ENCODE results near the gene HTN1.
"Not testable (repeated sequence)": the region's sequence is repeated elsewhere in the genome, so short reads cannot be mapped to it uniquely, and the experiment has no call there.

HTN1 gene

DNA sequence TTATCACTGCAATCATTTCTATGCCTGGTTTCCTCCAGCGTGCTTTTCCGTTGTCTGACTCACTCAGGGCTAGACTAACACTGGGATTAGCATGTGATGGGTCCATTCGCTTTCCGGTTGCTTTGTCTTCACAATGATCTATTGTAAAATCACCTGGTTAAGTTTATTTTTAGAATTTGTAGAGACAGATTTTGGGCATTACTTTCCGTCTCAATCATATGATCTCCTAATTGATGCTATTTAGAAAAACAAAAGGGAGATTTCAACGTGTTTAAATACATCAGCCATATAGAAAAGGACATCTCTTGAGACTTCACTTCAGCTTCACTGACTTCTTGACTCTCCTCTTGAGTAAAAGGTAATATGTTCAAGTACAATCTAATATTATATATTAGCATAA, at the start of gene HTN1:
HTN1 (plus strand) TSS at position 301 of the 400 bp plus-strand sequence. CDS start 2,639 bp downstream, outside the sequence.
- not testable (repeated sequence) for FAIRE-seq

DNA sequence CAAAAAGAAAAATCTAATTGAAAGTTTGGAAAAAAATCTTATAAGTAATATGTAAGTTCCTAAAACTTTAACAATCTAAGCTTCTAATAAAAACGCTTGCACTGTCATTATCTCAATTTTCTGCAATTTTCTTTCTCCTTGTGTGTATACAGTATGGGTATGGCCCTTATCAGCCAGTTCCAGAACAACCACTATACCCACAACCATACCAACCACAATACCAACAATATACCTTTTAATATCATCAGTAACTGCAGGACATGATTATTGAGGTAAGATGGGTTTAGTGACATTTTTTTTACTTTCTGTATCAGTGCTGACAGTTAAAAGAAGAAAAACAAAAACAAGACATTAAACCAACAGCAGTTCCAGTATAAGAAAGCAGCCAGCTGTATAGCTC, 49.5 kb upstream of the HTN1 start:
- FAIRE-seq, result no peak

DNA sequence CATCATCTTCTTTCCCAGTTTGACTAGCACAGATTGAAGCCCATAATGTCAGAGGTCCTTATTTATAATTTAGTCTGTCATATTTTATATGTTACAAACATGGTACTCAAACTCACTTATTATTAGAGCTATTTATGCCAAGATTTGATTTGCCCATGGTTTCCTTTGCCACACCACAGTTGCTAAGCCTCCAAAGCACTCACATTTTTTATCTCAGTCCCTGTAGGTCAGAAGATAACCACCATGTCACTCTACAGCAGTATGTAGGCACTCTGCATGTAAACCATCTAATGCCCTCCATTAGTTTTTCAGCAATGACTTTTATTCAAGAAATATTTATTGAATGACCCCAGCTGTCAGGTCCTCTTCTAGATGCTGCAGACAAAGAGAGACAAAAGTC, 47.7 kb upstream of the HTN1 start:
- no peak for FAIRE-seq

DNA sequence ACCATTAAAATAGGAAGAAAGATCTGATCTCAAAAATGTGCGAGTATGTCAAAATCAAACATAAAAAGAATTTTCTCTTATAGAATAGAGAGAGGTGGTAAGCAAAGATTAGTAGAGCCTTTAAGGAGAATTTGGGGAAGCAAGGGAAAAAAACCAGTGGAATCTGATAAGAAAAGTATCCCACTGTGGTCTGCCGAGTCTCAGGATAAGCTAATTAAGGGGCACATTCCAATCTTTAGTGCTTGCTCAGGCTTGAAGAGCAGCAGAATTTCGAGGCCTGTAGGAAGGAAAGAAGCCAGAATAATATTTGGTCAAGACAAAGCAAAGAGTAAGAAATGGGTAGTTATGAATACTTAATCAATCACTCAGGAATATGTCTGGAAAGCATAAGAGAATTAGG, 41.5 kb upstream of the HTN1 start:
- no peak for FAIRE-seq

DNA sequence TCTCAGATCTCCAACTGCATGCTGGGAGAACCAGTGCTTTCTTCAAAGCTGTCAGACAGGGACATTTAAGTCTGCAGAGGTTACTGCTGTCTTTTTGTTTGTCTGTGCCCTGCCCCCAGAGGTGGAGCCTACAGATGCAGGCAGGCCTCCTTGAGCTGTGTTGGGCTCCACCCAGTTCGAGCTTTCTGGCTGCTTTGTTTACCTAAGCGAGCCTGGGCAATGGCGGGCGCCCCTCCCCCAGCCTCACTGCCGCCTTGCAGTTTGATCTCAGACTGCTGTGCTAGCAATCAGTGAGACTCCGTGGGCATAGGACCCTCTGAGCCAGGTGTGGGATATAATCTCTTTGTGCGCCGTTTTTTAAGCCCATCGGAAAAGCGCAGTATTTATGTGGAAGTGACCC, 31.2 kb upstream of the HTN1 start:
- not testable (repeated sequence) for FAIRE-seq

DNA sequence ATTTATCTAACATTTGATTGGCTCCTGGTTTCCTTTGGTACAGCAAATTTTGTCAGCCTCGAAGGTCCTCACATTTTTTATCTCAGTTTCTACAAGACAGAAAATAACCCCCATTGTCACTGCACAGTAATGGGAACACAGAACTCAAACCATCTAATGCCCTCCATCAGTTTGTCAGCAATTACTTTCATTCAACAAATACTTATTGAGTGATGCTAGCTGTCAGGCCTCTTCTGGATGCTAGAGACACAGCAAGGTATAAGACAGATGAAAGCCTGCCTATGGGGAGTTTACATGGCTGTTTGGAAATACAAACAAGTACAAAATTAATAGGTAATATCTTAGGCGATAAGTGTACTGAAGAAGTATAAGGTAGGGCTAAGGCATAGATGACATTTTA, 27.0 kb upstream of the HTN1 start:
- no peak for FAIRE-seq

DNA sequence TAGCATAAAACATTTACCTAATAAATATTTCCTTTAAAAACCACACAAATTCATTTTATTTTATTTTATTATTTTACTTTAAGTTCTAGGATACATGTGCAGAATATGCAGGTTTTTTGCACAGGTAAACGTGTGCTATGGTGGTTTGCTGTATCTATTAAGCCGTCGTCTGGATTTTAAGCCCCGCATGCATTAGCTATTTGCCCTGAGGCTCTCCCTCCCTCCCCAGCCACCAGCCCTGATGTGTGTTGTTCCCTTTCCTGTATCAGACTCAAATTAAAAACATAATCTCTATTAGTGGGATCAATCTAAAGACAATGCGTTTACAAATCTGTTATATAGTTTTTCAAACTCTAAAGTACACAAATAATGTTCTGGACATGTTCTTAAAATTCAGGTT, 23.2 kb upstream of the HTN1 start:
- no peak for FAIRE-seq

DNA sequence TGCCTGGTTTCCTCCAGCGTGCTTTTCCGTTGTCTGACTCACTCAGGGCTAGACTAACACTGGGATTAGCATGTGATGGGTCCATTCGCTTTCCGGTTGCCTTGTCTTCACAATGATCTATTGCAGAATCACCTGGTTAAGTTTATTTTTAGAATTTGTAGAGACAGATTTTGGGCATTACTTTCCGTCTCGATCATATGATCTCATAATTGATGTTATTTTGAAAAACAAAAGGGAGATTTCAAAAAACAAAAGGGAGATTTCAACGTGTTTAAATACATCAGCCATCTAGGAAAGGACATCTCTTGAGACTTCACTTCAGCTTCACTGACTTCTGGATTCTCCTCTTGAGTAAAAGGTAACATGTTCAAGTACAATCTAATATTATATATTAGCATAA, 22.1 kb upstream of the HTN1 start, which contains the start of gene HTN3:
HTN3 (plus strand) TSS at position 301 of the 400 bp plus-strand sequence. CDS start 2,282 bp downstream, outside the sequence.
- FAIRE-seq, result not testable (repeated sequence)

DNA sequence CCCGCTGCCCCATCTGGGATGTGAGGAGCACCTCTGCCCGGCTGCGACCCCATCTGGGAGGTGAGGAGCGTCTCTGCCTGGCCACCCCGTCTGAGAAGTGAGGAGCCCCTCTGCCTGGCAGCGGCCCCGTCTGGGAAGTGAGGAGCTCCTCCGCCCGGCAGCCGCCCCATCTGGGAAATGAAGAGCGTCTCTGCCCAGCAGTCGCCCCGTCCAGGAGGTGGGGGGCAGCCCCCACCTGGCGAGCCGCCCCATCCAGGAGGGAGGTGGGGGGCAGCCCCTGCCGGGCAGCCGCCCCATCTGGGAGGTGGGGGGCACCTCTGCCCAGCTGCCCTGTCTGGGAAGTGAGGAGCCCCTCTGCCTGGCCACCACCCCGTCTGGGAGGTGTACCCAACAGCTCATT, 12.7 kb upstream of the HTN1 start:
- not testable (repeated sequence) for FAIRE-seq

DNA sequence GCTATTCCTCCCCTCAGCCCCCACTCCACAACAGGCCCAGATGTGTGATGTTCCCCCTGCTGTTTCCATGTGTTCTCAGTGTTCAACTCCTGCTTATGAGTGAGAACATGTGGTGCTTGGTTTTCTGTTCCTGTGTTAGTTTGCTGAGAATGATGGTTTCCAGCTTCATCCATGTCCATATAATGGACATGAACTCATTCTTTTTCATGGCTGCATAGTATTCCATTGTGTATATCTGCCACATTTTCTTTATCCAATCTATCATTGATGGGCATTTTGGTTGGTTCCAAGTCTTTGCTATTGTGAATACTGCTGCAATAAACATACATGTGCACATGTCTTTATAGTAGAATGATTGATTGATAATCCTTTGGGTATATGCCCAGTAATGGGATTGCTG, 10.3 kb upstream of the HTN1 start:
- FAIRE-seq, result not testable (repeated sequence)

DNA sequence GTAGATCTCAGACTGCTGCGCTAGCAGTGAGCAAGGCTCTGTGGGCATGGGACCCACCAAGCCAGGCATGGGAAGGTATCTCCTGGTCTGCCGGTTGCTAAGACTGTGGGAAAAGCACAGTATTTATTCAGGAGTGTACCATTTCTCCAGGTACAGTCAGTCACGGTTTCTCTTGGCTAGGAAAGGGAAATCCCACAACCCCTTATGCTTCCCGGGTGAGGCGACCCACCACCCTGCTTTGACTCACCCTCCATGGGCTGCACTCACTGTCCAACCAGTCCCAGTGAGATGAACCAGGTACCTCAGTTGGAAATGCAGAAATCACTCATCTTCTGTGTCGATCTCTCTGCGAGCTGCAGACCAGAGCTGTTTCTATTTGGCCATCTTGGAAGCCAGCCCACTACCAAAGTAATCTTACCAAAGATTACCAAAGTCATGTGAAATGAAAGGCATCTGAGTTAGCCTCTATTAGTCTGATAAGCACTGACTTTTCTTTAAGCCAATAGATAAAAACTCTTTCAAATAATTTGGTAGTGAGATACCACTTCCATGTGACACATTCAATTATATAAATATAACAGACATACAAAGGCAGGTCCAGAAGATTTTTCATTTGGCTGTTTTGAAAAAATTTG, 8.5 kb upstream of the HTN1 start:
- FAIRE-seq, result no peak

DNA sequence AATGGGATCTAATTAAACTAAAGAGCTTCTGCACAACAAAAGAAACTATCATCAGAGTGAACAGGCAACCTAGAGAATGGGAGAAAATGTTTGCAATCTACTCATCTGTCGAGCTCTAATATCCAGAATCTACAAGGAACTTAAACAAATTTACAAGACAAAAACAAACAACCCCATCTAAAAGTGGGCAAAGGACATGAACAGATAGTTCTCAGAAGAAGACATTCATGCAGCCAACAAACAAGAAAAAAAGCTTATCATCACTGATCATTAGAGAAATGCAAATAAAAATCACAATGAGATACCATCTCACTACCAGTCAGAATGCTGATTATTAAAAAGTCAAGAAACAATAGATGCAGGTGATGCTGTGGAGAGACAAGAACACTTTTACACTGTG, 6.3 kb downstream of the HTN1 start:
- FAIRE-seq, result not testable (repeated sequence)

DNA sequence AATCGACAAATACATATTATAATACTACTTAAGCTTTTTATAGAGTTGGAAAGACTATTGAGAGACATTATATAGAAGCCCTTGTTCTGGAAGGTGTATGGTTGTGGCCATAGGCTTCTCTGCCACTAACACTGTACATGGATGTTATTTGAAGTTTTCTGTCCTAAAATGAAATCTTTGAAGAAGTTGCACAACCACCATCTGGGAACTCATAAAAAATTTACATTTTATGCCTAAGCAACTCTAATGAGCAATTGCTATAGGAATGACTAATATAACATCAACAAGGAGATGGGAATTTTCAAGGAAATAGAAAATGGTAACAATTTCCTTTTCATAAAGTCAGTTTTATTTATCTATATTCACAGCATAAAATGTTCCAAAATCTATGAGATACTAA, 7.4 kb downstream of the HTN1 start:
- FAIRE-seq, result no peak

DNA sequence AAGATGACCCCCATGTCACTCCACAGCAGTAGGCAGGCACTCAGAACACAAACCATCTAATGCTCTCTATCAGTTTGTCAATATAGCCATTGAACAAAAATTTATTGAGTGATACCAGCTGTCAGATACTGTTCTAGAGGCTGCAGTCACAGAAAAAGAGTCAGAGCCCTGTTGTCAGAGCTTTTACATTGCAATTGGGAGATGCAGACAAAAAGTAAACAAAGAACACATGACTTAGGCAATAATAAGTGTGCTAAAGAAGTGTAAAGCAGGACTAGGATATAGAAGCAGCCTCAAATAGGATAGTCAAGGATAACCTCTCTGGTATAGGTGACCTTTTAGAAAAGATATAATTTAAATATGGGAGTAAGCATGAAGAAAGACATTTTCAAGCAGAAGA, 8.9 kb downstream of the HTN1 start:
- FAIRE-seq, result no peak

DNA sequence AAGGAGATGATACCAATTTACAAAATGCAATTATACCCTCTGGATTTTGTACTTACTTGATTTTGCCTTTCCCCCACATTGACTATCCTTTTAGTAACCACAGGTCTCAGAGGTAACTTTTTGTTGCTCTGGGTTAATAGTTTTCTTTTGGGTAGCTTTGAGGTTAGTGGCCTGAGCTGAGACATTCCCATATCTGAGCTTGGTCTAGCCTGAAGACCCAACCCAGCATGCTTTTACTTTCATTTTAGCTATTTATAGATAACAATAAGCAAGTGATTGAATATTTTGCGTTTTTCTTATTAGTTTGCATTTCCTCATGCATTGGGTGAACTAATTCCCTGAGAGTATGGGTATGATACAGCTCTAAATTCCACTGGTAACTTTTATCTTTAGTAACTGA, 11.8 kb downstream of the HTN1 start:
- no peak for FAIRE-seq

DNA sequence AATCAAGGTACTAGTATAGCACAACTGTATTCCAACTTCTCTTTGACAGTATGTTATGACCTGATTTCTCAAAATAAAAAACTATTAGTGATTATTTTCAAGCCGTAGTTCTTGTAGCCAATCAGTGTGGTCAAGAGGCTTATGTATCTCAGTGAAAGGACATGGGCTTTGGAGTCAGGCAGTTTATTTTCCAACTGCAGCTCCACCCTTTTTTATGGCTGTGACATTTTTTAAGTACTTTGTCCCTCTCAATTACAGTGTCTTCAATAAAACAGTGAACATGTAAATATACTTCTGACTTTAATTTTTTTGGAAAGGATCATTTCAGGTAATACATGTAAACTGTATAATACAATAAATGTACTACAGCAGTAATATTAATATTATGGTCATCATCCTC, 30.0 kb downstream of the HTN1 start:
- no peak for FAIRE-seq

DNA sequence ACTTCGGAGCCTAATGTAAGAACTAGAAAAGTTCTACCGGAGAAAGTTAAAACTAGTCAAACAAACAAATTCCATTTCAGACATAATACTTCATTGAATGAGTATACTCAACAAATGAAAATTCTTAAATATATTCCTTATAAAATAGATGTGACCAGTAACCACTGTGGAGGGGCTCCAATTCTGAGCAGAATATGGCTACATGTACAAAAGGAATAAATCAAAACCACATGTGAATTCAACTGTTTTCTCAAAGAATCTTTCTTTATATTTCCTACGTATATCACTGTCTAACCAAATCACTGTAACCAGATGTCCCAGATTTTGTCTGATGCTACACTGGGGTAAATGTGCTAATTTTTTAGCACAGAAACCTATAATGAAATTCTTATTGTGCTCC, 49.0 kb downstream of the HTN1 start:
- FAIRE-seq, result no peak
